Neural crest cell (in vitro differentiated cells): Measurements from ENCODE around the gene TDRD10. TPM values are rescaled to one million over a fixed set of nuclear protein-coding genes. Genes with fewer than 3 reads are reported as not detected.
A peak's percentile ranks its signal among the peaks of the same experiment; 100 is the strongest.

Experiments
- DNase-seq: peaks from one replicate; pipeline ENCODE4 v3.0.0; 2021; ENCODE audit warnings: low read depth, mixed read lengths, low spot score
- H3K27ac Mint-ChIP-seq: one replicate; pipeline ENCODE4 v1.8.0; 2021; ENCODE audit warnings: mild to moderate bottlenecking, mixed read lengths; ENCODE audit not compliant: unreplicated experiment
- H3K27me3 Mint-ChIP-seq: 2 replicates; pipeline ENCODE4 v1.8.0; 2021; ENCODE audit warnings: low read depth, mild to moderate bottlenecking, mixed read lengths
- H3K36me3 Mint-ChIP-seq: 2 replicates; pipeline ENCODE4 v1.8.0; 2021; ENCODE audit warnings: low read depth, mild to moderate bottlenecking, mixed read lengths
- H3K4me1 Mint-ChIP-seq: 2 replicates; pipeline ENCODE4 v1.8.0; 2021; ENCODE audit warnings: mixed read lengths
- H3K4me3 Mint-ChIP-seq: one replicate; pipeline ENCODE4 v1.8.0; 2021; ENCODE audit warnings: mild to moderate bottlenecking, mixed read lengths
- H3K9me3 Mint-ChIP-seq: 2 replicates; pipeline ENCODE4 v1.8.0; 2021; ENCODE audit warnings: mixed read lengths
- CTCF ChIP-seq: fragments of 200-600 bp; sonication (generic); conservative IDR thresholded peaks from 2 replicates; pipeline ENCODE4 v1.5.0; 2021; ENCODE audit warnings: antibody characterized with exemption, mild to moderate bottlenecking
- total RNA-seq: library from RNA; stranded (reverse); gene quantifications from 2 replicates; pipeline ENCODE4 v1.2.1, GENCODE V29; 2021

TDRD10 gene
- total RNA-seq, 1 donor from 2014 or later = not detected

- Mint-ChIP-seq H3K4me1 (peaks cover 39% of the 10 kb centered on the region), H3K36me3 (peaks cover 3% of the 10 kb centered on the region), H3K9me3 (no peaks in the 10 kb centered on the region), H3K27me3 (peaks cover 34% of the 10 kb centered on the region), H3K4me3 (no peak overlapping the region), H3K27ac (no peak overlapping the region)
- TF ChIP-seq CTCF = no peak
- DNase-seq = no peak
Measured at GRCh38 chr1:154496383-154496782, 5.6 kb upstream of the TDRD10 start.

- Mint-ChIP-seq H3K36me3 (peaks cover 4% of the 10 kb centered on the region), H3K4me3 (peak overlapping the region; percentile 20), H3K27me3 (peaks cover 34% of the 10 kb centered on the region)
Measured at GRCh38 chr1:154497026-154497806, 4.8 kb upstream of the TDRD10 start.

GRCh38 chr1:154499446-154499845 is 2.6 kb upstream of the TDRD10 start:
- Mint-ChIP-seq H3K4me3 (no peak overlapping the region), H3K9me3 (no peaks in the 10 kb centered on the region), H3K36me3 (peaks cover 4% of the 10 kb centered on the region), H3K4me1 (peaks cover 26% of the 10 kb centered on the region), H3K27me3 (peaks cover 53% of the 10 kb centered on the region), H3K27ac (no peak overlapping the region)
- no peak for TF ChIP-seq CTCF
- no peak for DNase-seq

More at GRCh38 chr1:154497026-154497806, 4.8 kb upstream of the TDRD10 start:
- DNase-seq = peak; percentile 13
- no peak for TF ChIP-seq CTCF
- Mint-ChIP-seq H3K9me3 (no peaks in the 10 kb centered on the region), H3K4me1 (peaks cover 39% of the 10 kb centered on the region), H3K27ac (no peak overlapping the region)

GRCh38 chr1:154500533-154500932 is 1.5 kb upstream of the TDRD10 start:
- H3K27me3 Mint-ChIP-seq = peaks cover 62% of the 10 kb centered on the region
- H3K27ac Mint-ChIP-seq = no peak overlapping the region
- H3K4me1 Mint-ChIP-seq = peaks cover 20% of the 10 kb centered on the region
- peaks cover 4% of the 10 kb centered on the region for H3K36me3 Mint-ChIP-seq
- H3K4me3 Mint-ChIP-seq = no peak overlapping the region
- no peak for DNase-seq
- no peaks in the 10 kb centered on the region for H3K9me3 Mint-ChIP-seq
- no peak for TF ChIP-seq CTCF

- Mint-ChIP-seq H3K27ac (no peak overlapping the region), H3K4me3 (peak overlapping the region; percentile 54), H3K36me3 (peaks cover 4% of the 10 kb centered on the region), H3K9me3 (no peaks in the 10 kb centered on the region), H3K4me1 (peaks cover 12% of the 10 kb centered on the region), H3K27me3 (peaks cover 72% of the 10 kb centered on the region)
- TF ChIP-seq CTCF = no peak
- DNase-seq = no peak
Measured at GRCh38 chr1:154501423-154502065, 475 bp upstream of the TDRD10 start.
